Measurements from ENCODE around the gene SEMA3F.

DNA sequence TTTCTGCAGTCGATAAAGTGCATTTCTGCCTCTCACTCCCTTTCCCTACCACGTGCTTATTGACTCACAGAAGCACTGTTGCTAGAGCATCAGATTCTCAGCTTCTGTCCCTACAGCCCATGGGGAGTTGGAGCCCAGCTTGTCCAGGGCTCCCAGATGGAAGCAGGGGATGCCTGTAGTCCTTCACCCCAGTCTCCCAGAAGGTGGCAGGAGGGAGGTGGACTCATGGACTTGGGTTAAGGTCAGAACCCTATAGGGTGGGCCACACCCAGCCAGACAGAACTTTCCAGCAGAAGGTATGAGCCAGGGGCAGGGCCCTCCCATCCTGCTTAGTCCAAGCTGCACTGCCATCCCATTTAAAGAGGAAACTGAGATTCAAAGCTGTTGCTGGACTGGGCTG, 33.1 kb upstream of the SEMA3F start:
- TF ChIP-seq TAF1 (conservative IDR thresholded peaks at IDR 0.05) (no peak), RAD21 (IDR thresholded peaks at IDR 0.05) (no peak), SP1 (IDR thresholded peaks at IDR 0.05) (no peak), RXRA (IDR thresholded peaks at IDR 0.05) (no peak), GABPA (IDR thresholded peaks at IDR 0.05 in 1 of 2, conservative IDR thresholded peaks at IDR 0.05 in 1 of 2) (no peak)
- TF ChIP-seq, protein P1, sequence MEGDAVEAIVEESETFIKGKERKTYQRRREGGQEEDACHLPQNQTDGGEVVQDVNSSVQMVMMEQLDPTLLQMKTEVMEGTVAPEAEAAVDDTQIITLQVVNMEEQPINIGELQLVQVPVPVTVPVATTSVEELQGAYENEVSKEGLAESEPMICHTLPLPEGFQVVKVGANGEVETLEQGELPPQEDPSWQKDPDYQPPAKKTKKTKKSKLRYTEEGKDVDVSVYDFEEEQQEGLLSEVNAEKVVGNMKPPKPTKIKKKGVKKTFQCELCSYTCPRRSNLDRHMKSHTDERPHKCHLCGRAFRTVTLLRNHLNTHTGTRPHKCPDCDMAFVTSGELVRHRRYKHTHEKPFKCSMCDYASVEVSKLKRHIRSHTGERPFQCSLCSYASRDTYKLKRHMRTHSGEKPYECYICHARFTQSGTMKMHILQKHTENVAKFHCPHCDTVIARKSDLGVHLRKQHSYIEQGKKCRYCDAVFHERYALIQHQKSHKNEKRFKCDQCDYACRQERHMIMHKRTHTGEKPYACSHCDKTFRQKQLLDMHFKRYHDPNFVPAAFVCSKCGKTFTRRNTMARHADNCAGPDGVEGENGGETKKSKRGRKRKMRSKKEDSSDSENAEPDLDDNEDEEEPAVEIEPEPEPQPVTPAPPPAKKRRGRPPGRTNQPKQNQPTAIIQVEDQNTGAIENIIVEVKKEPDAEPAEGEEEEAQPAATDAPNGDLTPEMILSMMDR (IDR thresholded peaks at IDR 0.05; ENCODE audit: low read depth, low read length, missing input control) = no peak
- TF ChIP-seq, protein P2, sequence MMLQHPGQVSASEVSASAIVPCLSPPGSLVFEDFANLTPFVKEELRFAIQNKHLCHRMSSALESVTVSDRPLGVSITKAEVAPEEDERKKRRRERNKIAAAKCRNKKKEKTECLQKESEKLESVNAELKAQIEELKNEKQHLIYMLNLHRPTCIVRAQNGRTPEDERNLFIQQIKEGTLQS (IDR thresholded peaks at IDR 0.05) = no peak

Measured in liver (tissue), 3 donors.